Activated naive CD4-positive, alpha-beta T cell treated with anti-CD3 and anti-CD28 coated beads, Interleukin-2, amount 50 U/mL, for 16 hours (primary cell): ENCODE measurements around the gene PTH2.
"Not testable (repeated sequence)": the region's sequence is repeated elsewhere in the genome, so short reads cannot be mapped to it uniquely, and the experiment has no call there.

Experiments used
- DNase-seq: peaks from one replicate; pipeline ENCODE4 v3.0.0-alpha.2; 2020

The PTH2 gene

DNA sequence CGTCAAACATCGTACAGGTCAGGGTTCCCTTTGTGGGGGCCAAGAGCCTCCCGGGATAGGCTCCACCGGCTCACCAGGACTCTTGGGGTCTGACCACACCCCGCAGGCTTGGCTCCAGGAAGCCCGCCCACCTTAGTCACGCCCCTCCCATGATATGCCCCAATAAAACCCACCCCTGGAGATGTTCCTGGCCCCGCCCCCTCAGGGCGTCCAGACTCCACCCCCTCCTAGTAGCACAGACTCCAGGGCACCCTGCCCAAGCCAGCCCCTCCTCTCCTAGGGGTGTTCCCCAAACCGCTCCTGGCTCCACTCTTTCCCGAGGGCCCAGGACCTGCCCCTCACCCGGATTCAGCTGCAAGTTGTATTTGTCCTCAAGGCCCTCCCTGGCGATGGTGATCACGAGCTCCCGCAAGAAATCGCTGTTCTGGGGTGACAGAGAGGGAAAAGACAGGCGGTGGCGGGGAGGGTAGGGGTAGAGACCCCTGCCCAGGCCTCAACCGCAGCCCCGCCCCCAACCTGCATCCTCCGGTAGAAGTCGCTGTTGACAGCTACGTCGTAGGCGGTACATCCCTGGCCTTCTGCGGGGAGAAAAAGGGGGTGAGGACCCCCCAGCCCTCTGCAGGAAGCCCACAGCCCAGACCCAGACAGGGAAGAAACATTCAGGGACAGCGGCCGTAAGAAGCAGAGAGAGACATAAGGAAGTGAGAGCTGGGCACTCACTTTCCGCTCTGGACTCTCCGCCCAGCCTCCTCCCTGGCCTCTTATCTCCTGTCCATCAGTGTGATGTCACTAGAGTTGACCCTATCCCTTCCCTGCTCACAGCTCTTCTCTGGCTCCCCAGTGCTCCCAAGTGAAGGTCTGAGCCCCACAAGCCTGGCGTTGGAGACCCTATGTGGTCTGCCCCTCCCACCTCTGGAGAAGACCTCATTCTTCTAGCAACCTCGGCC lies 24.5 kb upstream of the PTH2 start:
- no peak for DNase-seq

DNA sequence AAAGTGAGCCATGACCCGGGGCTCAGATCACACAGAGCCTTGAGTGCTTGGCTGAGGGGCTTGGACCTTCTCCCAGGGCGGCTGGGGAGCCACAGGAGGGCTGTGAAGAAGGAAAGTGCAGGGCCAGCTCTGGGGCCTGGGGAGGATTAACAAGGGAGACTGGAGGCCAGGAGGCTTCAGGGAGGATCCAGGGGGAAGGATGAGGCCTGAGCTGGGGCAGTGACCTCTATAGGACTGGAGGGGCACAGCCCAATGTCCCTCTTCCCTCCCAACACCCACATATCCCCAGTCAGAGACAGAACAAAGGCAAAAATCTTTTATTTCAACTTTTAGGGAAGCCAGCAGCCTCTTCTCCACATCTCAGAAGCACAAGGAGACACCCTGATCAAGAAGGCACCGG lies 22.8 kb upstream of the PTH2 start:
- DNase-seq: no peak

DNA sequence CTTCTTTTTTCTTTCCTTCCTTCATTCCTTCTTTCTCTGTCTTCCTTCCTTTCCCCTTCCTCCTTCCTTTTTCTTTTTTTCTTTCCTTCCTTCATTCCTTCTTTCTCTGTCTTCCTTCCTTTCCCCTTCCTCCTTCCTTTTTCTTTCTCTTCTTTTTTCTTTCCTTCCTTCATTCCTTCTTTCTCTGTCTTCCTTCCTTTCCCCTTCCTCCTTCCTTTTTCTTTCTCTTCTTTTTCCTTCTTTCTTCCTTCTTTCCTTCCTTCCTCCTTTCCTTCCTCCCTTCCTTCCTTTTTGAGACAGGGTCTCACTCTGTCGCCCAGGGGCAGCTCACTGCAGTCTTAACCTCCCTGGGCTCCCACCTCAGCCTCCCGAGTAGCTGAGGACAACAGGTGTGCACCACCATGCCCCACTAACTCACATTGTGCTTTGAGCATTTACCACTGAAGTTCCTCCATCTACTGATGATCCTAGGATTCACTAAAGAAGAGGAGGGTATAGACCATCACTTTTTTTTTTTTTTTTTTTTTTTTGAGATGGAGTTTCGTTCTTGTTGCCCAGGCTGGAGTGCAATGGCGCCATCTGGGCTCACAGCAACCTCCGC lies 21.0 kb upstream of the PTH2 start:
- not testable (repeated sequence) for DNase-seq

DNA sequence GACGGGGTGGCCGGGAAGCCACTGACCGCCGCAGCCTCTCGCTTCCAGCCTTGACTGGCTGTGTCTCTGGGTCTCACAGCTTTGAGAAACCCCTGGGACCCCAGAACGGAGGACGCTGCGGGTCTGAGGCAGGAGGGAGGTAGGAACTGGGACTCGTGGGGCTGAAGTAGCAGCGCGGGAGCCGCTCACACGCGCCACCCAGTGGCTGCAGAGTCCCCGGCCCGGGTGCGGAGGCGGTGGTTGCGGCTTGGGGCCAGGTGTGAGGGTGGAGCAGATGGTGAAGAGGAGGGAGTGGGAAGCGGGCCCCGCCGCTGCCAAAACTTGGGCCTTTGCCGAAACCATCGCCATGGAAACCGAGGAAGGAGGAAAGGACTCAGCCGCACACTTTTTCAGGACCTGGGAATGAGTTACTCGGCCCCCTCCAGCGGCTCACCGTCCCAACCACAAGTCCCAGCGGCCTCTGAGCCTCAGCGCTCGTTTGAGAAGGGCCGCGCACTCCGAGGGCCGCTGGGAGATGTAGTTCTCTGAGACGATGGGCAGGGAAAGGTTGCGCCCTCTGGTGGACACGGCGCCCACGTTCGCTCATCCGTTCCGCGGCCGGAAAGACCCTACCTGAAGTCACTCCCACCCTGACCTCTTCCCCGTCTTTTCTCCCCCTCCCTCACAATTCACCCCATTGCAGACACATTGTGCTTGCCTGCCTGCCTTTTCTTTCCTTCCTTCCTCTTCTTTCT lies 20.3 kb upstream of the PTH2 start:
- DNase-seq: peak; percentile 93

DNA sequence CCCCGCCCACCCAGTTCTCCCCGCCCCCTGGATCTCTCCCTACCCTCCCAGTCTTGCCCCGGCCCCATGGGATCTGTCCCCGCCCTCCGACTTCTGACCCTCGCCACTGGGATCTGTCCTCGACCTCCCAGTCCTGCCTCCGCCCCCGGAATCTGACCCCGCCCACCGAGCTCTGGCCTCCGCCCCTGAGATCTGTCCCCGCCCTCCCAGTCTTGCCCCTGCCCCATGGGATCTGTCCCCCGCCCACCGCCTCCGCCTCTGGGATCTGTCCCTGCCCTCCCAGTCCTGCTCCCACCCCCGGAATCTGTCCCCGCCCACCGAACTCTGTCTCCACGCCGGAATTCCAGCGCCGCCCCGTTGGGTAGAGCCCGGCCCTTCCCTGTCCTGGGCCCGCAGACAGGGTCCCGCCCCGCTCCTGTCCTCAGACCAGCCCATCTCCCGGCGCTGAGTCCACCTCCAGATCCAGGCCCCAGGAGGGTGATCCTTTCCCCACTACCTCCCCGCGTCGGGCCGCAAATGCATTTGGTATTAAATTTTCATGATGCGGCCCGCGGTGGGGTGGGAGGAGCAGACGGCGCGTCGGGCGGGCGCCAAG lies 19.6 kb upstream of the PTH2 start:
- peak; percentile 52 for DNase-seq

DNA sequence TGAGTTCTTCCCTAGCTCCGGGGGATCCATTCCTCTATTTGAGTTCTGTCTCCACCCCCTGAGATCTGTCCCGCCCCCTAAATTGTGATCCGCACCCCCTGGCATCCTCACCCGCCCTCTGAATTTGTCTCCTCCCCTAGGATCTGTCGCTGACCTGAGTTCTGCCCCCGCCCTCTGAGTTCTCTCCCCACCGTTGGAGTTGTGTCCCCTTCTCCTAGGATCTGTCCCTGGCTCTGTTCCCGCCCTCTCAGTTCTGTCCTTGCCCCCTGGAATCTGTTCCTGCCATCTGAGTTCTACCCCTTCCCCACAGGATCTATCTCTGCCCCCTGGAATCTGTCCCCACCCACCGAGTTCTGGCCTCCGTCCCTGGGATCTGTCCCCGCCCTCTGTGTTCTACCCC lies 19.1 kb upstream of the PTH2 start:
- DNase-seq: no peak

DNA sequence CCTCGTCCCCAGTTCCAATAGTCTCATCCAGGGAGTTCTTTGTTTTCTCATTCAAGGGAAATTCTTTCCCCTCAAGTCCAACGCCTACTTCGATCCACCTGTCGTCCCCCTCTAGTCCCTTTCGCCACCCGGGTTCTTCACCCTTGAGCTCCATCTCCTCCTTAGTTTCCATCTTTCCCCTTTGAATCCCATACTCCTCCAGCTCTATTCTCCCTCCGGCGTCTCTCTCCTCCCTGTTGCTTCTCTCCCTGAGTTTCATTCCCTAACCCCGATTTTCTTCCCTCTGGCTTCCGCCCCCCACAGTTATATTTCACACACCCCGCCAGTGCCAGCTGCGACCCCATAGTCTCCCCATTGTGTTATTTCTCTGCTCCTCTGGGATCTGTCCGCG lies 18.7 kb upstream of the PTH2 start:
- no peak for DNase-seq

DNA sequence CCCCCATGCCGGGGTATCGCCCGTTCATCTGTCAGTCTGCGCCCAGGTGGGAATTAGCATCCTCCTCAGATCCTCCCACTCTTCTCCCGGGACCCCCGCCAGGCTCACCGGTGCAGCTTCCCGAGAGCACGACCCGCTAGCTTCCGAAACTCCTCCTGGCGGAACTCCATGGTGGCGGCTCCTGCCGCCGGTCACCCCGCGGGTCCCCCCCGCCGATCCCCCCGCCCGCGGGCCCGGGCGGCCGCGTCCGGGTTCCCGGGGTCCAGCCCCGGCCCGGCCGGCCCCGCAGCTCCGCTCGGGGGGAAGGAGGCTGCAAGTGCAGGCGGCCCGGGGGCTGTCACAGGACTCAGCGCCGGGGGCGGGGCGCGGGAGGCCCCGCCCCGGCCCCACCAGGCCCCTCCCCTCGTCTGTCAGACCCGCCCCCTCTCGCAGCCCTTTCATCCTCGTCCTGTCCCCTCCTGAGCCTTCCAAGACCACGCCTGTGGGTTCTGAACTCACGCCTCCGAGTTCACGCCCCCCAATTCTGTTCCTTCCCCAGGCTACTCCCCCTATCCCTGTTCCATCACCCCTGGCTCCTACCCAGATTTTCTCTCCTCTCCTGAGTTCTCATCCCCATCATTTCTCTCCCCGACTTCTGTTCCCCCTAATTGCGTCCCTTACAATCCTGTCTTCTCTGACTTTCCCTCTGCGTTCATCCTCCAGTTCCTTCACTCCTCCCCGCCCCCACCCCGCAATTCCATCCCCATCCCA lies 18.1 kb upstream of the PTH2 start, which contains the start of gene SLC17A7:
SLC17A7 (minus strand) TSS at position 318 of the 750 bp plus-strand sequence; CDS start at position 170, 148 bp downstream.
- DNase-seq: peak; percentile 52

DNA sequence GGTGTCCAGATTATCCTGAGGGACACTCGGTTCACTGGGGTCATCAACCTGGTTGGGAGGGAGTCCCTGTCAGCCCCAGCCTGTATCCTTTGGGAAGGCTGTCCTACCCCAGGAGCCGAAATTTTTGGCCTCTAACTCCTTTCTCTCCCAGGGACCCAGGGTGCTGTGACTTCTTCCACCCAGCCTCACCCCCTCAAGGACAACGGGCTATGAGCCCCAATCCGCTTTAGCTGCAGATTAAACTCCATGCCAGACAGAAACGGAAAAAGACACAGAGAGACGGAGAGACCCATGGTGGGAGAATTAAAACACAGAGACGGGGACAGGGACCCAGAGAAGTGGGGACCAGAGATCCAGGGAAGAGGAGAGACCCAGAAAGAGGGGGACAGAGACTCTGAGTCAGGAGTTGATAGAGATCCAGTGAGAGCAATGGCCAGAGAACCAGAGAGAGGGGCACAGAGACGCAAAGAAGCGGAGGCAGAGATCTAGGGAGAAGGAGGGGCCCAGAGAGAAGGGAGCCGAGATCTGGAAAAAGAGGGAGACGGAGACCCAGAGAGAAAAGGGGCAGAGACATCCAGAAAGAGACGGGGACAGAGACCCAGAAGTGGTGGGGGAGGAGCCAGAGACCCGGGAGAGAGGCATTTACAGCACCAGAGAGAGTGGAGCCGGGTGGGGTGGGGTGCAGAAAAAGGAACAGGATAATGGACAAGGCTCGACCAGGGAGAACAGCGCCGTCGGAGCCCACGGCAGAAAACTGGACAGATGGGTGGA lies 17.4 kb upstream of the PTH2 start:
- no peak for DNase-seq

DNA sequence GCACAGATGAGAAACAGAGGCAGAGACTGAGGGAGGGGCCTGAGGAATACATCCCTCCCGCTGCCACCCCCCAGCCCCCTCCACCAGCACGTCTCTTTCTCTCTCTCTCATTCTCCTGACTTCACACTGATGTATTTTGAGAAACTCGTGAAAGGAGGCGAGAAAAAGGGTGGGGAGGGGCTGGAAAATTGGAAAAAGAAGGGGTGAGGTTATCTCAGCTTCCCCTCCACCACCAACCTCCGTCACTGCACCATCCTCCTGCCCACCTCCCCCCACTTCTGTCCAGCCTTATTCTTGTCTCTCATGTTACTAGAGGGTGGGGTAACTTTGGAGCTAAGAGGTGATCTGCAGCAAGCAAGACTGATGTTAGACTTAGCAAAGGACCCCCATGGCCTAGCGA lies 16.6 kb upstream of the PTH2 start:
- no peak for DNase-seq

DNA sequence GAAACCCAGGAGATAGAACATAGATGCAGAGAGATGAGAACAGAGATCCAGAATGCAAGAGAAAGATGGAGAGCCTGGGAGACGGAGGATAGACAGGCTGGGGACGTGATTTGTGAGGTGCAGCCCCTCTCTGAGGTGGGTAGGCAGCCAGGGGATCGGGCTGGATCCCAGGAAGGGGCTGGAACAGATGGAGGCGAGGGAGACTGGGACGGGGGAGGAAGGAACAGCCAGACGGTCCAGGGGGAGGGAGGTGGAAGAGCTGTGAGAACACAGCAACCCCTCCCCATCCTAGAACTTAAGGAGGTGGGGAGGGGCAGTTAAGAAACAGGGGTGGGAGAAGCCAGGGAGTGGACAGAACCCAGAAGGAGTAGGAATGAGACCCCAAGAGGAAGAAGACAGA lies 15.0 kb upstream of the PTH2 start:
- no peak for DNase-seq

DNA sequence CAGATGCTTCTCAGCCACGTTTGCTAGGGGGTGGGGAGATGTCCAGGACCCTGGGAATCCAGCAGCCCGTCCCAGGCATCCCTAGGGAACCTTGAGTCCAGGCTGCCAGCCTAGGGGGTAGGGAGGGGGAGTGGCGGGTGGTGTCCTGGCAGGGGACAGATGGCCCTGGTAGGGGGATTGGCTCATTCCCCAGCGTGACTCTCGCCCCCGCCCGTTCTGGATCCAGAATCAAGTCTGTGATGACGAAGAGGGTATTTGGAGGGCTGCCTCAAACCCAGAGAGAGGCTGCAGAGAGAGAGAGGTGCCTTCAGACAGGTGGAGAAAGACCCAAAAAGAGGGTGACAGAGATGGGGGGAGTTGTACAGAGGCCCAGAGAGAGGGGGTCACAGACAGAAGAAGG lies 14.0 kb upstream of the PTH2 start:
- DNase-seq: no peak

DNA sequence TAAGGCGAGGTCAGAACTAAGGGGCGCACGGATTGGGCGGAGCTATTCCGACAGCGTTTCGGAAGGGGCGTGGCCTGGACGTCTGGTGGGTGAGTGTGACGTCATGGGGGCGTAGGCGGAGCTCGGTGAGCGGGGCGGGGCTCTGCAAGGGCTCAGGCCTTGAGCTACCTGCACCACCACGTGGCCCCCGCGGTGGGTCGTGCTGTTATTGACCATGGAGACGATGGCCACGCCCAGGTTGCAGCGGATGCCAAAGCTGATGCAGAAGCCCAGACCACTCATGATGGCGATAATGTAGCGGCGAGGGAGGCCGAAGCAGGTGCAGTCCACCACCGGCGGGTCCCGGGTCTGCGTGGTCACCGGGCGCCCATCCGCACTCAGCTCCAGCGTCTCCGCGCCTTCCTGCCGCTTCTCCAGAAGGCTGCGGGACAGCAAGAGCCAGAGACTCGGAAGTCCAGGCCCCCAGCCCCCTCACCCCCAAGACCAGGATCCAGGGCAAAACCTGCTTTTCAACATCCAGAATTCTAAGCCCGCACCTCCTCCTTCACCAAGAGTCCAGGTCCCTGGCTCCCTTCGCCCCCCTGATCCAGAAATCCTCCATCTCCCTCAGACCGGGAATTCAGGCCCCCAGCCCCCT lies 13.3 kb upstream of the PTH2 start:
- peak; percentile 61 for DNase-seq

DNA sequence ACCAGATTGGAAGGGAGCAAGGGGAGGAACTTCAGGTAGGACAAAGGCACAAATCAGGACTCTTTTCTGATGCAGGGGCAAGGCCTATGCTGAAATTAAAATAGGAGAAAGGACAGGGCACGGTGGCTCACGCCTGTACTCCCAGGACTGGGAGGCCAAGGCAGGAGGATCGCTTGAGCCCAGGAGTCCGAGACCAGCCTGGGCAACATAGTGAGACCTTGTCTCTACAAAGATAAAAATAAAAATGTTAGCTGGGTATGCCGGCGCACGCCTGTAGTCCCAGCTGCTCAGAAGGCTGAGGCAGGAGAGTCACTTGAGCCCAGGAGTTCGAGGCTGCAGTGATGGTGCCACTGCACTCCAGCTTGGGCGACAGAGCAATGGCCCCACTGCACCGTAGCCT lies 12.4 kb upstream of the PTH2 start:
- DNase-seq: no peak

DNA sequence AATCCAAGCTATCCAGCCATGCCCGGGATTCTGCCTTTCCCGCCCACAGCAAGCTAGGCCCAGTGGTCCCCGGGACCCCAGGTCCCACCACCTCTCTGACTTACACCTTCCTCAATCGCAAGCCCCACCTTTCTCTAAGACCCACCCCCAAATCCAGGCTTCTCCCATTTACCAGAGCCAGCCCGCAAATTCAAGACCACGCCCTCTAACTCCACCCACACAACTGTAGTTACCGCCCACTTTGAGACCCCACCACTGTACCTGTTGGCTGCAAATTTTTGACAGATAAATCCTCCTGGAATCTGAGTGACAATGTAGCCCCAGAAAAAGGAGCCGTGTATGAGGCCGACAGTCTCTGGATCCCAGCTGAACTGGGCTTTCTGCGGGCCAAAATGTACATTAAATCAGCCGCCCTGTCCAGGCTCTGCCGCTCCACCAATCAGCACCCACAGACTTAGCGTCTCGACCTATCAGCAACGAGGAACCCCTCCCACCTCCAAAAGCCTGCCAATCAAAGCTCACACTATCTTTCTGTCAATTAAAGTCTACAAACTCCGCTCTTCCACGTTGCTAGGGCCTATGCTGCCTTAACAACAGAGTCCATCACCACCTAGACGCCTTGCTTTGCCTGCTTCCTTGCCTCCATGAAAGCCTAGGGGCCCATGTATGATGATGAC lies 11.8 kb upstream of the PTH2 start:
- no peak for DNase-seq

DNA sequence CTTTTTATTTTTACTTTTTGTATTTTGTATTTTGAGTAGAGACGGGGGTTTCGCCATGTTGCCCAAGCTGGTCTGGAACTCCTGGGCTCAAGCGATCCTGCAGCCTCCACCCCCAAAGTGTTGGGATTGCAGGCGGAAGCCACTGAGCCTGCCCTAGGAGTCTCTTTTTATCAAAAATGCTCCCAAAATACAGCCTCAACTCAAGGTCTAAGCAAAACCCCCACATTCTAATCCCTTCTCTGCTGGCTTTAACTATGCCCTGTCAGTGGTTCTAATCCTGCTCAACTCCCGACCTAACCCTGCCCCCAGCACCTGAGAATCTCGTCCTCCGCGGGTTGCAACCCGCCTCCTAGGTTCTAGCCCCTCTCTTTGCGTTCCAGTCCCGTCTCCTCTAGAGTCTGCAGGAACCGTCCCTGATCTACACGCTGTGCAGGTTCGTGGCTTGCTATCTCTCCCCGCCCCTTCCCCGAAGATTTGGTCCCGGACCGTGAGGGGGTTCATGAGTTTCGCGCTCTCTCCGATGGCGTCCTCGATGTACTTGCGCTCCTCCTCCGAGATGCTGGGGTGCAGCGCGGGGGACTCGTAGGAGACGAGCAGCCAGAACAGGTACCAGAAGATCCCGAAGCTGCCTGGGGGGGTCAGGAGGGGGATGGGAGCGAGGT lies 10.1 kb upstream of the PTH2 start:
- DNase-seq: no peak

DNA sequence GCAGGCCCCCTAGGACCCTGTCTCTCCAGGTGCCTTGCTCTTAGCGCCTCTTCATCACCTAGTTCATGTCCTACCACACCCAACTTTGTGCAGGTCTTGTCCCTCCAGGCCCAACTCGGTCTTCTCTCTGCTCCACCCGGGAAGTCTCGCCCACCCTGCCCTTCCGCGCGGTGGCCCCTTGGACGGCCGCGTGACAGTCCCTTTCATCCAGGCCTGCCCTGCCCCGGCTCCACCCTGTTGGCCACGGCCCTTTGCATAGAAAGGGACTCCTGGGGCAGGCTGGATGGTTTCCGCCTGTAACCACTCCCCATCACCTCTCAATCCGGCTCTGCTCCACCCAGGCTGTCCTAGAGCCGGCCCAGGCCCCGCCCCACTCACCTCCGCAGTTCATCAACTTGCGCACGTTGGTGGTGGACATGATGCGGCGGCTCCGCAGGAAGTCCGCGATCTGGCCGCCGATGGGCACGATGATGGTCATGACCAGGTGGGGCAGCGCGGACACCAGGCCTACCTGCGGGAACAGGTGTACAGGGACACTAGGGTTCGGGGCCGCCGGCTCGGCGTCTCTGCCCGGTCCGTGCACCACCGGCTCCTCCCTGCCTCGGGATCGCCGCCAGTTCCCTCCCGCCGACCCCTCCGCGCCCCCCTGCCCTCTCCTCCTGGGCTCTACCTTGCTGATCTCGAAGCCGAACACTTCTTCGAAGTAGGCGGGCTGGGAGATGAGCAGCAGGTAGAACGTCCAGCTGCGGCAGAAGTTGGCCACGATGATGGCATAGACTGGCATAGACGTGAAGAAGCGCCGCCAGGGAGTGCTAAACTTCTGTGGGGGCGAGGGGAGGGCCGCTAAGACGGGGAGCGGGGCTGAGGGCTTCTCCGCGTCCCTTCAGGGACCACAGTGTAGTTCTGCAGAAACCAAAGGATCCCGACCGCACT lies 9.2 kb upstream of the PTH2 start:
- DNase-seq: no peak

DNA sequence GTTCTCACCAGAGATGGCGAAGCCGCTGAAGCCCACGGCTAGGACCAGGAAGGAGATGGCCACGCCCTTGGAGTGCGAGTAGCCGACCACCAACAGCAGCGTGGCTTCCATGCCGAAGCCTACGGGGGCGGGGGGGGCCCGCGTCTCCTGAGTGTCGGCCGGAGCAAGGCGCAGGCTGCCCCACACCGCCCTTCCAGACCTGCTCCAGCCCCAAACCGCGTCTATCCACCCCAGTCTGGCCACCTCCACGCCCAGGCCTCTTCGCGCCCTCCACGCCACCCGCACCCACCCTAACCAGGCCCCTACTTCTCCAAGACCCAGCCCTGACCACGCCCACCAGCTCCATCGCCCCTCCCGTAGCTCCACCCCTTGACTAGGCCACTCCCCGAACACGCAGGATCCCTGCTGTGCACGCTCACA lies 8.1 kb upstream of the PTH2 start:
- no peak for DNase-seq
